GM12878 (cell line): ENCODE data around the gene FCRLB. TPM values are rescaled to one million over a fixed set of nuclear protein-coding genes. Genes with fewer than 3 reads are reported as not detected.

ENCODE experiments used
- ATAC-seq: fragments of 200-7000 bp; cut with Tn5 transposase; 3 replicates; pipeline ENCODE4 v1.9.1; 2020; ENCODE audit warnings: mild to moderate bottlenecking, moderate library complexity
- BruUV-seq: library from RNA; stranded (reverse); fragments of 400-500 nt; replicated peaks from 2 replicates; lab custom pipeline; 2021; lab: Mats Ljungman, UMichigan
- CTCF ChIA-PET: fragments of 300-600 bp; sonication (Branson Sonifier 250); formaldehyde crosslinking; extraction: SDS; loops from one replicate; lab custom pipeline; 2021; ENCODE audit warnings: inconsistent platforms; lab: Yijun Ruan, JAX
- POLR2A ChIA-PET: fragments of 350-600 bp; formaldehyde crosslinking; extraction: SDS; loops from one replicate; lab custom pipeline; 2021; ENCODE audit warnings: inconsistent platforms; lab: Charles Lee
- RAD21 ChIA-PET: fragments of 300-600 bp; sonication (Branson Sonifier 250); formaldehyde crosslinking; loops from one replicate; lab custom pipeline; 2023; ENCODE audit warnings: antibody characterized with exemption; ENCODE audit not compliant: unreplicated experiment; lab: Charles Lee
- SMC1A ChIA-PET: fragments of 300-600 bp; sonication (Branson Sonifier 250); formaldehyde crosslinking; loops from one replicate; lab custom pipeline; 2023; ENCODE audit not compliant: unreplicated experiment, uncharacterized antibody; lab: Charles Lee
- DNase-seq: peaks from one replicate; pipeline ENCODE4 v3.0.0-alpha.2; 2011; ENCODE audit warnings: low read depth, low spot score
- FAIRE-seq: peaks from 3 replicates; lab custom pipeline; 2011; peaks lifted over from hg19 to GRCh38; lab: Jason Lieb, UNC
- H2AFZ ChIP-seq: 2 replicates; pipeline ENCODE4 v1.6.0; 2011; ENCODE audit warnings: low read depth, low read length, control low read depth; ENCODE audit not compliant: control insufficient read depth
- H3K27ac ChIP-seq: 2 replicates; pipeline ENCODE4 v1.5.1; 2011; ENCODE audit warnings: control low read depth; ENCODE audit not compliant: control insufficient read depth, insufficient read depth
- H3K27me3 ChIP-seq, 2 experiments: replicated peaks in 1 of 2; 2 replicates each; pipeline versions ENCODE4 v1.6.0 to v1.6.1; 2011; ENCODE audit warnings: low read length in 1 of 2; ENCODE audit not compliant: control insufficient read depth in 2 of 2, insufficient read depth in 2 of 2
- H3K36me3 ChIP-seq, 2 experiments: 2 replicates each; pipeline ENCODE4 v1.5.1; 2011; ENCODE audit warnings: low read length in 1 of 2; ENCODE audit not compliant: control insufficient read depth in 2 of 2, insufficient read depth in 2 of 2
- H3K4me1 ChIP-seq: 2 replicates; pipeline ENCODE4 v1.6.1; 2011; ENCODE audit warnings: mild to moderate bottlenecking, low read length, moderate library complexity, mixed read lengths; ENCODE audit not compliant: control insufficient read depth, insufficient read depth
- H3K4me2 ChIP-seq: 2 replicates; pipeline ENCODE4 v1.6.0; 2011; ENCODE audit warnings: control low read depth; ENCODE audit not compliant: control insufficient read depth, insufficient read depth
- H3K4me3 ChIP-seq: fragments of 200-600 bp; sonication (generic); 2 replicates; pipeline ENCODE4 v1.5.1; 2016
- H3K79me2 ChIP-seq: 2 replicates; pipeline ENCODE4 v1.6.0; 2011; ENCODE audit warnings: low read length; ENCODE audit not compliant: control insufficient read depth, insufficient read depth
- H3K9ac ChIP-seq: 2 replicates; pipeline ENCODE4 v1.8.0; 2011; ENCODE audit warnings: low read length, control low read depth, mixed read lengths; ENCODE audit not compliant: control insufficient read depth, insufficient read depth
- H3K9me3 ChIP-seq: replicated peaks from 3 replicates; pipeline ENCODE4 v1.5.1; 2011; ENCODE audit warnings: mild to moderate bottlenecking, low read length; ENCODE audit not compliant: control insufficient read depth, insufficient read depth
- H4K20me1 ChIP-seq: 2 replicates; pipeline ENCODE4 v1.6.0; 2011; ENCODE audit not compliant: control insufficient read depth, insufficient read depth
- GABPA ChIP-seq: IDR thresholded peaks from 2 replicates; pipeline ENCODE4 v1.6.1; 2014; ENCODE audit warnings: antibody characterized with exemption, low read depth, mild to moderate bottlenecking, inconsistent platforms
- HSF1 ChIP-seq: fragments of 150-350 bp; IDR thresholded peaks from 2 replicates; pipeline ENCODE4 v1.6.1; 2014; ENCODE audit warnings: mild to moderate bottlenecking, low read depth, low read length
- IRF4 ChIP-seq: IDR thresholded peaks from 2 replicates; pipeline ENCODE4 v1.6.1; 2011; ENCODE audit warnings: low read depth, low read length
- JUNB ChIP-seq: IDR thresholded peaks from 2 replicates; pipeline ENCODE4 v1.6.1; 2016; ENCODE audit warnings: antibody characterized with exemption, mild to moderate bottlenecking
- NFIC ChIP-seq: IDR thresholded peaks from 2 replicates; pipeline ENCODE4 v1.6.1; 2012; ENCODE audit warnings: low read depth, mild to moderate bottlenecking, inconsistent platforms, low read length, moderate library complexity
- NR2F1 ChIP-seq: fragments of 450-650 bp; conservative IDR thresholded peaks from 2 replicates; pipeline ENCODE4 v1.6.1; 2017; ENCODE audit warnings: mild to moderate bottlenecking
- RUNX3 ChIP-seq: IDR thresholded peaks from 2 replicates; pipeline ENCODE4 v1.6.1; 2012; ENCODE audit warnings: low read length, inconsistent platforms
- SMARCA5 ChIP-seq: fragments of 450-650 bp; IDR thresholded peaks from 2 replicates; pipeline ENCODE4 v1.6.1; 2017; ENCODE audit warnings: mild to moderate bottlenecking
- TBL1XR1 ChIP-seq: IDR thresholded peaks from 2 replicates; pipeline ENCODE4 v1.6.1; 2012; ENCODE audit warnings: low read depth, low read length, improper control_type of control experiment
- ZBTB33 ChIP-seq: fragments of 450-650 bp; IDR thresholded peaks from 2 replicates; pipeline ENCODE4 v1.6.1; 2017; ENCODE audit warnings: mild to moderate bottlenecking
- ZBTB40 ChIP-seq: fragments of 450-650 bp; IDR thresholded peaks from 2 replicates; pipeline ENCODE4 v1.6.1; 2016; ENCODE audit warnings: mild to moderate bottlenecking, moderate library complexity, borderline replicate concordance
- WGBS: methylation state at CpG from one replicate; pipeline ENCODE4 v1.1.6; 2016; ENCODE audit warnings: low lambda C conversion rate; ENCODE audit not compliant: insufficient replicate concordance, insufficient coverage; ENCODE audit errors: missing lambda C conversion rate; 5-methylcytosine and 5-hydroxymethylcytosine counted together
- in situ Hi-C: fragments of 300-500 bp; cut with MboI; formaldehyde crosslinking; loops from 9 replicates; pipeline ENCODE4 v1.14.3; 2018; ENCODE audit warnings: mixed read lengths
- intact Hi-C: fragments of 100-400 bp; cut with micrococcal nuclease; formaldehyde crosslinking; loops from one replicate; pipeline ENCODE4 v1.14.2; 2022; ENCODE audit not compliant: unreplicated experiment
- polyA plus RNA-seq, 11 experiments: library from polyadenylated mRNA; depleted of rRNA in 4 of 11; unstranded in 6 of 11; stranded (reverse) in 5 of 11; fragments of >200 nt; fragmentation: Nextera tagmentation in 4 of 11; fragmentation: Illumina TruSeq in 1 of 11; extraction: Ambion mirVana in 4 of 11; extraction: Trizol in 1 of 11; gene quantifications; 1 replicate in 1 of 11; 2 replicates in 10 of 11; pipeline versions ENCODE4 v1.2.1 to v1.2.3, GENCODE V29; 2011 to 2016; ENCODE audit warnings: inconsistent platforms in 2 of 11, missing spikeins in 2 of 11, low read depth in 1 of 11
- total RNA-seq, 4 experiments: library from RNA; depleted of rRNA in 3 of 4; stranded (reverse); fragments of >200 nt in 3 of 4; fragmentation: Illumina TruSeq in 1 of 4; extraction: Trizol in 1 of 4; gene quantifications; 2 replicates each; pipeline versions ENCODE4 v1.2.1 to v1.2.3, GENCODE V29; 2013 to 2021

Gene FCRLB
- total and polyA plus RNA-seq, 10 of the 15 experiments (the other 5 are each of a cell fraction or from before 2014, with no cell fraction given): 0.55 to 11.7 (median 5.6) TPM

- Histone ChIP-seq H2AFZ (no peak overlapping the region), H3K4me2 (peak overlapping the region; percentile 72), H3K79me2 (no peaks in the 10 kb centered on the region), H3K27ac (peak overlapping the region; percentile 77), H4K20me1 (no peaks in the 10 kb centered on the region), H3K4me1 (peaks cover 45% of the 10 kb centered on the region), H3K9me3 (no peaks in the 10 kb centered on the region), H3K9ac (no peak overlapping the region), H3K4me3 (0 out of 2 replicates have a peak overlapping the region, but pooled peaks have one; percentile 41), H3K27me3 (no peaks in the 10 kb centered on the region), H3K36me3 (no peaks in the 10 kb centered on the region)
- RAD21 ChIA-PET: interaction anchor here (0.9 to 2.0 kb wide), 2 partner anchors 12 to 19 kb away, joined by 3 to 10 read pairs; partner anchors contain the start of gene FCRLA
- in situ Hi-C loops (no loop called here), intact Hi-C loops (no loop called here)
- SMC1A ChIA-PET: interaction anchor here (1.0 to 1.2 kb wide), 3 partner anchors 18 to 96 kb away, joined by 3 to 4 read pairs (median 3); no protein-coding TSS in a partner anchor
- TF ChIP-seq SMARCA5: 0 out of 2 replicates have a peak, but pooled peaks have one; percentile 4
- no peak for TF ChIP-seq ZBTB40
- no peak for TF ChIP-seq GABPA
- no peak for TF ChIP-seq ZBTB33
- no peak for TF ChIP-seq RUNX3
- TF ChIP-seq NR2F1: 0 out of 2 replicates have a peak, but pooled peaks have one; percentile 2
- peak; percentile 6; the same call in 1 of the 2 replicates for TF ChIP-seq IRF4
- no peak for TF ChIP-seq HSF1
- no peak for TF ChIP-seq TBL1XR1
- no peak for TF ChIP-seq NFIC
- TF ChIP-seq JUNB: peak; percentile 54
- POLR2A ChIA-PET: interaction anchor here (1.6 kb wide), 1 partner anchor 10 kb away, joined by 4 read pairs; no protein-coding TSS in a partner anchor
- no TSS peak for BruUV-seq
- no peak for FAIRE-seq
- ATAC-seq: peak; percentile 71
- WGBS: 0% methylated on average over 1 of the region's 1 CpG
- DNase-seq: no peak
- CTCF ChIA-PET: no interaction called here
Observed at GRCh38 chr1:161719325-161719611, 2.1 kb upstream of the FCRLB start.
